PC-3 (cell line): ENCODE data around the gene UBE2E3.

ENCODE experiments used
- EZH2 ChIP-seq: fragments of 300-600 bp; sonication (generic); IDR thresholded peaks from one replicate; pipeline ENCODE4 v1.6.1; 2017; ENCODE audit warnings: antibody characterized with exemption, mild to moderate bottlenecking, low read length; ENCODE audit not compliant: unreplicated experiment
- EZH2phosphoT487 ChIP-seq: fragments of 300-600 bp; sonication (generic); IDR thresholded peaks from 2 replicates; pipeline ENCODE4 v1.6.1; 2018; ENCODE audit warnings: mild to moderate bottlenecking, antibody characterized with exemption, low read length, borderline replicate concordance
- TF ChIP-seq, protein P1 (sequence below): fragments of 300-600 bp; sonication (generic); conservative IDR thresholded peaks from 2 replicates; pipeline ENCODE4 v1.5.1; 2017; ENCODE audit warnings: antibody characterized with exemption, low read depth, mild to moderate bottlenecking, low read length

- TF ChIP-seq, protein P1, sequence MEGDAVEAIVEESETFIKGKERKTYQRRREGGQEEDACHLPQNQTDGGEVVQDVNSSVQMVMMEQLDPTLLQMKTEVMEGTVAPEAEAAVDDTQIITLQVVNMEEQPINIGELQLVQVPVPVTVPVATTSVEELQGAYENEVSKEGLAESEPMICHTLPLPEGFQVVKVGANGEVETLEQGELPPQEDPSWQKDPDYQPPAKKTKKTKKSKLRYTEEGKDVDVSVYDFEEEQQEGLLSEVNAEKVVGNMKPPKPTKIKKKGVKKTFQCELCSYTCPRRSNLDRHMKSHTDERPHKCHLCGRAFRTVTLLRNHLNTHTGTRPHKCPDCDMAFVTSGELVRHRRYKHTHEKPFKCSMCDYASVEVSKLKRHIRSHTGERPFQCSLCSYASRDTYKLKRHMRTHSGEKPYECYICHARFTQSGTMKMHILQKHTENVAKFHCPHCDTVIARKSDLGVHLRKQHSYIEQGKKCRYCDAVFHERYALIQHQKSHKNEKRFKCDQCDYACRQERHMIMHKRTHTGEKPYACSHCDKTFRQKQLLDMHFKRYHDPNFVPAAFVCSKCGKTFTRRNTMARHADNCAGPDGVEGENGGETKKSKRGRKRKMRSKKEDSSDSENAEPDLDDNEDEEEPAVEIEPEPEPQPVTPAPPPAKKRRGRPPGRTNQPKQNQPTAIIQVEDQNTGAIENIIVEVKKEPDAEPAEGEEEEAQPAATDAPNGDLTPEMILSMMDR = no peak
- no peak for TF ChIP-seq EZH2phosphoT487
- no peak for TF ChIP-seq EZH2
Measured at GRCh38 chr2:180991820-180992219, 11.4 kb downstream of the UBE2E3 start.
